Femur (tissue), 1 donor: ENCODE data around the gene PLCH1.

Source experiments
- DNase-seq: peaks from one replicate; pipeline ENCODE4 v3.0.0-alpha.2; 2017

PLCH1 gene

GRCh38 chr3:155329513-155330048, 415.3 kb downstream of the PLCH1 start:
- no peak for DNase-seq

DNA sequence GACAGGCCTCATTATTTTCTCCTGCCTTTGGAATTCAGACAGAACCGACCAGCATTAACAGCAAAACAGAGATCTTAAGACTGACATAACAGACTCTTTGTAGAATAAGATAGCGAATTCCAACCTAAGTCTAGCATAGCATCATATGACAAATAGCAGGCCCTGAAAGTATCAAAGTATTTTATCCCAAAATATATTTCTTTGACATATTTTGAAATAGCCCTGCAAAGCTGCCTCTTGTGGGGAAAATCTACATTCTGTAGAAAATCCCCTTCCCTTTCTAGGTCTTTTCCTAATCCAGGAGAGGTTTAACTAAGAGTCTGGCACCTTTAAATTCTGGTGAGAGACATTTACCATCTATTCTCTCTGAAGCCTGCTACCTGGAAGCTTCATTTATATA, 417.0 kb downstream of the PLCH1 start:
- no peak for DNase-seq

GRCh38 chr3:155327430-155327829, 417.4 kb downstream of the PLCH1 start:
- no peak for DNase-seq

GRCh38 chr3:155326901-155327300, 418.0 kb downstream of the PLCH1 start:
- DNase-seq = no peak

GRCh38 chr3:155326244-155326643, 418.6 kb downstream of the PLCH1 start:
- no peak for DNase-seq
